ENCODE results near the gene TCF3. TPM values are rescaled to one million over a fixed set of nuclear protein-coding genes. Genes with fewer than 3 reads are reported as not detected.
A peak's percentile ranks its signal among the peaks of the same experiment; 100 is the strongest.

Gene TCF3
- total and polyA plus RNA-seq, 10 of the 15 experiments (the other 5 are each of a cell fraction or from before 2014, with no cell fraction given) = 6.7 to 282 (median 70.7) TPM

- 96% methylated on average over 16 of the region's 32 CpGs for WGBS (ENCODE audit: insufficient coverage, insufficient replicate concordance, low lambda C conversion rate, missing lambda C conversion rate)
- Histone ChIP-seq H3K36me3 (ENCODE audit: control insufficient read depth in 2 of 2, insufficient read depth in 2 of 2, low read length in 1 of 2) (peaks cover 21 to 57% of the 10 kb centered on the region in 2 experiments), H3K9ac (ENCODE audit: control insufficient read depth, insufficient read depth, low read length) (no peak overlapping the region), H2AFZ (ENCODE audit: control insufficient read depth, low read depth, low read length) (no peak overlapping the region), H3K27ac (ENCODE audit: control insufficient read depth, insufficient read depth) (no peak overlapping the region), H3K4me3 (no peak overlapping the region), H3K27me3 (replicated peaks in 1 of 2; ENCODE audit: control insufficient read depth in 2 of 2, insufficient read depth in 2 of 2, low read length in 1 of 2) (no peaks in the 10 kb centered on the region), H4K20me1 (ENCODE audit: control insufficient read depth, insufficient read depth) (no peaks in the 10 kb centered on the region), H3K4me2 (ENCODE audit: control insufficient read depth, insufficient read depth) (no peak overlapping the region), H3K9me3 (replicated peaks; ENCODE audit: control insufficient read depth, insufficient read depth, low read length) (no peaks in the 10 kb centered on the region), H3K79me2 (ENCODE audit: control insufficient read depth, insufficient read depth, low read length) (no peaks in the 10 kb centered on the region), H3K4me1 (ENCODE audit: control insufficient read depth, insufficient read depth, low read length) (no peaks in the 10 kb centered on the region)
- FAIRE-seq (no peak), ATAC-seq (no peak), DNase-seq (ENCODE audit: low read depth, low spot score) (no peak)
- ChIA-PET POLR2A (no interaction called here), SMC1A (ENCODE audit: uncharacterized antibody, unreplicated experiment) (no interaction called here), RAD21 (ENCODE audit: unreplicated experiment) (no interaction called here), CTCF (no interaction called here)
- in situ Hi-C loops (cut with MboI) = no loop called here
- no TSS peak for BruUV-seq (replicated peaks)
- TF ChIP-seq ZNF217 (IDR thresholded peaks at IDR 0.05) (no peak), POLR2A (IDR thresholded peaks at IDR 0.05; ENCODE audit: low read depth, low read length) (peak; percentile 61)
- intact Hi-C loops (cut with micrococcal nuclease; ENCODE audit: unreplicated experiment) = no loop called here
Observed at GRCh38 chr19:1613808-1614570, 38.4 kb downstream of the TCF3 start.

GRCh38 chr19:1613146-1613545 lies 39.3 kb downstream of the TCF3 start:
- H3K4me1 ChIP-seq (ENCODE audit: control insufficient read depth, insufficient read depth, low read length) = no peaks in the 10 kb centered on the region
- no TSS peak for BruUV-seq (replicated peaks)
- in situ Hi-C loops (cut with MboI) = no loop called here

More at GRCh38 chr19:1613146-1613545, 39.3 kb downstream of the TCF3 start:
- H3K9me3 ChIP-seq (replicated peaks; ENCODE audit: control insufficient read depth, insufficient read depth, low read length) = no peaks in the 10 kb centered on the region
- H3K27ac ChIP-seq (ENCODE audit: control insufficient read depth, insufficient read depth) = no peak overlapping the region
- no peak for TF ChIP-seq CEBPB (IDR thresholded peaks at IDR 0.05; ENCODE audit: borderline replicate concordance in 1 of 2, low read depth in 2 of 2, low read length in 2 of 2)
- TF ChIP-seq ZNF217 (IDR thresholded peaks at IDR 0.05) = no peak
- no peak for TF ChIP-seq RELA (IDR thresholded peaks at IDR 0.05; ENCODE audit: borderline replicate concordance, partially characterized antibody)
- TF ChIP-seq SPI1 (IDR thresholded peaks at IDR 0.05; ENCODE audit: borderline replicate concordance, insufficient read depth, low read depth, low read length) = no peak
- TF ChIP-seq PML (IDR thresholded peaks at IDR 0.05; ENCODE audit: low read length) = no peak
- no peak for TF ChIP-seq CEBPZ (IDR thresholded peaks at IDR 0.05; ENCODE audit: low read depth, low read length)
- no peak for TF ChIP-seq DPF2 (IDR thresholded peaks at IDR 0.05)
- no peak for TF ChIP-seq NR2C2 (IDR thresholded peaks at IDR 0.05; ENCODE audit: borderline replicate concordance, control insufficient read depth, insufficient read length, low read depth)
- TF ChIP-seq SUPT20H (IDR thresholded peaks at IDR 0.05; ENCODE audit: borderline replicate concordance, control insufficient read depth, low read depth, low read length) = no peak
- no peak for TF ChIP-seq RFX5 (IDR thresholded peaks at IDR 0.05; ENCODE audit: low read depth, low read length)
- TF ChIP-seq ZNF622 (IDR thresholded peaks at IDR 0.05) = no peak
- TF ChIP-seq FOS (IDR thresholded peaks at IDR 0.05; ENCODE audit: borderline replicate concordance, extremely low read depth, insufficient read length) = no peak
- TF ChIP-seq BCL11A (IDR thresholded peaks at IDR 0.05; ENCODE audit: low read depth, low read length) = no peak
- peaks cover 15 to 51% of the 10 kb centered on the region in 2 experiments for H3K36me3 ChIP-seq (ENCODE audit: control insufficient read depth in 2 of 2, insufficient read depth in 2 of 2, low read length in 1 of 2)
- H2AFZ ChIP-seq (ENCODE audit: control insufficient read depth, low read depth, low read length) = no peak overlapping the region
- FAIRE-seq (no peak), DNase-seq (ENCODE audit: low read depth, low spot score) (no peak), ATAC-seq (no peak)
- no peaks in the 10 kb centered on the region for H4K20me1 ChIP-seq (ENCODE audit: control insufficient read depth, insufficient read depth)
- no peak overlapping the region for H3K9ac ChIP-seq (ENCODE audit: control insufficient read depth, insufficient read depth, low read length)
- ChIA-PET CTCF (no interaction called here), SMC1A (ENCODE audit: uncharacterized antibody, unreplicated experiment) (no interaction called here), POLR2A (no interaction called here), RAD21 (ENCODE audit: unreplicated experiment) (no interaction called here)
- no peak overlapping the region for H3K4me2 ChIP-seq (ENCODE audit: control insufficient read depth, insufficient read depth)
- no peaks in the 10 kb centered on the region for H3K79me2 ChIP-seq (ENCODE audit: control insufficient read depth, insufficient read depth, low read length)
- H3K27me3 ChIP-seq (replicated peaks in 1 of 2; ENCODE audit: control insufficient read depth in 2 of 2, insufficient read depth in 2 of 2, low read length in 1 of 2) = no peaks in the 10 kb centered on the region
- intact Hi-C loops (cut with micrococcal nuclease; ENCODE audit: unreplicated experiment) = no loop called here
- H3K4me3 ChIP-seq = no peak overlapping the region
- WGBS (ENCODE audit: insufficient coverage, insufficient replicate concordance, low lambda C conversion rate, missing lambda C conversion rate) = 82% methylated on average over 9 of the region's 9 CpGs

Measured in GM12878 (cell line).